ENCODE data around the gene SPC24. TPM values are rescaled to one million over a fixed set of nuclear protein-coding genes. Genes with fewer than 3 reads are reported as not detected.
"Not testable (repeated sequence)": the region's sequence is repeated elsewhere in the genome, so short reads cannot be mapped to it uniquely, and the experiment has no call there.

SPC24 gene
- total and polyA plus RNA-seq, 5 donors from 2014 or later = 0.41 to 3.2 (median 1.2) TPM

DNA sequence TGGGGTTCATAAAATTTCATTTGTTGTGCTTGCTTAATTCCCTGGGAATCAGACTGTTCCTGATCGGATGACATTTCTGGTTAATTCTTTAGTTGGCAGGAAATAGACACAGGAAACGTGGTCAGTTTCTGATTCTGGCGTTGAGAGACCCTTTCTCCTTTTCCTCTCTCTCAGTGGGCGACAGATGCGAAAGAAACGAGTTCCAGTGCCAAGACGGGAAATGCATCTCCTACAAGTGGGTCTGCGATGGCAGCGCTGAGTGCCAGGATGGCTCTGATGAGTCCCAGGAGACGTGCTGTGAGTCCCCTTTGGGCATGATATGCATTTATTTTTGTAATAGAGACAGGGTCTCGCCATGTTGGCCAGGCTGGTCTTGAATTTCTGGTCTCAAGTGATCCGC lies 55.5 kb downstream of the SPC24 start:
- H3K9me3 ChIP-seq (ENCODE audit: control insufficient read depth in 2 of 2, low read length in 2 of 2) = peaks cover 2 to 5% of the 10 kb centered on the region in 2 experiments
- peaks cover 13 to 26% (median 19%) of the 10 kb centered on the region in 4 donors for H3K4me1 Mint-ChIP-seq
- peak overlapping the region in 1 of 3 donors; percentile 71 for H3K27ac Mint-ChIP-seq
- ATAC-seq (ENCODE audit: low read depth in 2 of 2) = no peak
- peak overlapping the region in 1 of 4 donors; percentile 44 for H3K4me3 Mint-ChIP-seq
- no peaks in the 10 kb centered on the region for H3K27me3 ChIP-seq (ENCODE audit: control insufficient read depth, insufficient read depth, low read length)
- H3K36me3 ChIP-seq (ENCODE audit: control insufficient read depth, insufficient read depth, low read length) = peaks cover 12% of the 10 kb centered on the region
- DNase-seq = no peak
- no peaks in the 10 kb centered on the region for H3K27me3 Mint-ChIP-seq
- H3K9me3 Mint-ChIP-seq = peaks cover 0 to 7% (median 2%) of the 10 kb centered on the region in 7 donors
- no peak overlapping the region for H3K27ac ChIP-seq (ENCODE audit: insufficient read depth, low read length, poor library complexity, severe bottlenecking)
- H3K4me1 ChIP-seq (ENCODE audit: control insufficient read depth, insufficient read depth, low read length, poor library complexity, severe bottlenecking) = peaks cover 22% of the 10 kb centered on the region
- H3K36me3 Mint-ChIP-seq = peaks cover 12% of the 10 kb centered on the region
- H3K4me3 ChIP-seq (ENCODE audit: low read depth, low read length) = no peak overlapping the region

DNA sequence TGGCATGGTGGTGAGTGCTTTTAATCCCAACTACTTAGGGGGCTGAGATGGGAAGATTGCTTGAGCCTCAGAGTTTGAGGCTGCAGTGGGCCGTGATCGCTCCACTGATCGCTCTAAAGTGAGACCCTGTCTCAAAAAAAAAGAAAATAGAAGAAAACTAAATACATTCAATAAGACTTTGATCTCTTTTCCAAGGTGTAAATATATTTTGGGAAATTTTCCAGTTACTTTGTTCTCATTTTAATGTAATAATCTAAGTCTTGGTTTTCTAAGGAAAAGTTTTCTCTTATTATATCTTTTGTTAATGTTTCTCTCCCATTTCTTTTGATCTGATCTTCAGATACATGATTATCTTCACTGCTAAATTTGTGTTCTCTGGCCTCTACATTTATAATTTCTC lies 56.7 kb downstream of the SPC24 start:
- no peak for ATAC-seq (ENCODE audit: low read depth in 2 of 2)
- peaks cover 9% of the 10 kb centered on the region for H3K36me3 Mint-ChIP-seq
- no peak for DNase-seq
- Histone ChIP-seq H3K4me1 (ENCODE audit: control insufficient read depth, insufficient read depth, low read length, poor library complexity, severe bottlenecking) (peaks cover 31% of the 10 kb centered on the region), H3K36me3 (ENCODE audit: control insufficient read depth, insufficient read depth, low read length) (peaks cover 8% of the 10 kb centered on the region), H3K4me3 (ENCODE audit: low read depth, low read length) (no peak overlapping the region), H3K27ac (ENCODE audit: insufficient read depth, low read length, poor library complexity, severe bottlenecking) (no peak overlapping the region), H3K9me3 (ENCODE audit: control insufficient read depth in 2 of 2, low read length in 2 of 2) (peaks cover 2 to 5% of the 10 kb centered on the region in 2 experiments), H3K27me3 (ENCODE audit: control insufficient read depth, insufficient read depth, low read length) (no peaks in the 10 kb centered on the region)
- H3K27ac Mint-ChIP-seq = peak overlapping the region in 2 of 3 donors; percentile 18 to 31
- no peaks in the 10 kb centered on the region for H3K27me3 Mint-ChIP-seq
- H3K9me3 Mint-ChIP-seq = peaks cover 0 to 7% (median 2%) of the 10 kb centered on the region in 7 donors
- H3K4me1 Mint-ChIP-seq = peaks cover 17 to 36% (median 25%) of the 10 kb centered on the region in 4 donors
- H3K4me3 Mint-ChIP-seq = peak overlapping the region in 1 of 4 donors; percentile 30

DNA sequence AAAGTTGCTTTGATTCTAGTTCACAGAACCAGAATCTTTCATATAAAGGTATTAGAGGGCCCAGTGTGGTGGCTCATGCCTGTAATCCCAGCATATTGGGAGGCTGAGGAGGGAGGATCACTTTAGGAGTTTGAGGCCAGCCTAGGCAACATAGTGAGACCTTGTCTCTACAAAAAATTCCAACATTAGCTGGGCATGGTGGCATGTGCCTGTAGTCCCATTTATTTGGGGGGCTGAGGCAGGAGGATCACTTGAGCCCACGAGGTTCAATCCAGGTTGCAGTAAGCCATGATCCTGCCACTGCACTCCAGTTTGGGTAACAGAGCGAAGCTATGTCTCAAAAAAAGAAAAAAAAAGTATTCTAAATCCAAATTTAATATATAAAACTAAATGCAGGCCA lies 57.3 kb downstream of the SPC24 start:
- Mint-ChIP-seq H3K36me3 (peaks cover 6% of the 10 kb centered on the region), H3K4me3 (no peak overlapping the region), H3K9me3 (peaks cover 0 to 7% (median 2%) of the 10 kb centered on the region in 7 donors), H3K27ac (no peak overlapping the region), H3K4me1 (peaks cover 17 to 40% (median 26%) of the 10 kb centered on the region in 4 donors), H3K27me3 (no peaks in the 10 kb centered on the region)
- Histone ChIP-seq H3K27ac (ENCODE audit: insufficient read depth, low read length, poor library complexity, severe bottlenecking) (no peak overlapping the region), H3K27me3 (ENCODE audit: control insufficient read depth, insufficient read depth, low read length) (no peaks in the 10 kb centered on the region), H3K36me3 (ENCODE audit: control insufficient read depth, insufficient read depth, low read length) (peaks cover 8% of the 10 kb centered on the region), H3K4me3 (ENCODE audit: low read depth, low read length) (no peak overlapping the region), H3K4me1 (ENCODE audit: control insufficient read depth, insufficient read depth, low read length, poor library complexity, severe bottlenecking) (peaks cover 31% of the 10 kb centered on the region), H3K9me3 (ENCODE audit: control insufficient read depth in 2 of 2, low read length in 2 of 2) (peaks cover 2 to 5% of the 10 kb centered on the region in 2 experiments)
- ATAC-seq (ENCODE audit: low read depth in 2 of 2) (no peak), DNase-seq (no peak)

DNA sequence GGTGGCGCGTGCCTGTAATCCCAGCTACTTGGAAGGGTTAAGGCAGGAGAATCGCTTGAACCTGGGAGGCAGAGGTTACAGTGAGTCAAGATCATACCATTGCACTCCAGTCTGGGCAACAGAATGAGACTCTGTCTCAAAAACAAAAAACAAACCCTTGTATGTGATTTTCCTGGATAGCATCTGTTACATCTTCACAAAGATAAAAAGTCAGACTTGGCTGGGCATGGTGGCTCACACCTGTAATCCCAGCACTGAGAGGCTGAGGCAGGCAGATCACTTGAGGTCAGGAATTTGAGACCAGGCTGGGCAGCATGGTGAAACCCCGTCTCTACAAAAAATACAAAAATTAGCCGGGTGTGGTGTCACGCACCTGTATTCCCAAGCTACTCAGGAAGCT lies 58.2 kb downstream of the SPC24 start:
- Histone ChIP-seq H3K27ac (ENCODE audit: insufficient read depth, low read length, poor library complexity, severe bottlenecking) (peak overlapping the region; percentile 25), H3K4me1 (ENCODE audit: control insufficient read depth, insufficient read depth, low read length, poor library complexity, severe bottlenecking) (peaks cover 35% of the 10 kb centered on the region)
- H3K9me3 Mint-ChIP-seq; H3K9me3 ChIP-seq (ENCODE audit: control insufficient read depth in 2 of 2, low read length in 2 of 2); H3K27me3 Mint-ChIP-seq; ATAC-seq (ENCODE audit: low read depth in 2 of 2); H3K4me3 Mint-ChIP-seq; DNase-seq; H3K36me3 Mint-ChIP-seq; H3K36me3 ChIP-seq (ENCODE audit: control insufficient read depth, insufficient read depth, low read length); H3K4me3 ChIP-seq (ENCODE audit: low read depth, low read length); H3K27me3 ChIP-seq (ENCODE audit: control insufficient read depth, insufficient read depth, low read length): not testable (repeated sequence)
- peak overlapping the region in 2 of 3 donors; percentile 59 to 98 for H3K27ac Mint-ChIP-seq
- H3K4me1 Mint-ChIP-seq = peaks cover 17 to 50% (median 31%) of the 10 kb centered on the region in 4 donors

DNA sequence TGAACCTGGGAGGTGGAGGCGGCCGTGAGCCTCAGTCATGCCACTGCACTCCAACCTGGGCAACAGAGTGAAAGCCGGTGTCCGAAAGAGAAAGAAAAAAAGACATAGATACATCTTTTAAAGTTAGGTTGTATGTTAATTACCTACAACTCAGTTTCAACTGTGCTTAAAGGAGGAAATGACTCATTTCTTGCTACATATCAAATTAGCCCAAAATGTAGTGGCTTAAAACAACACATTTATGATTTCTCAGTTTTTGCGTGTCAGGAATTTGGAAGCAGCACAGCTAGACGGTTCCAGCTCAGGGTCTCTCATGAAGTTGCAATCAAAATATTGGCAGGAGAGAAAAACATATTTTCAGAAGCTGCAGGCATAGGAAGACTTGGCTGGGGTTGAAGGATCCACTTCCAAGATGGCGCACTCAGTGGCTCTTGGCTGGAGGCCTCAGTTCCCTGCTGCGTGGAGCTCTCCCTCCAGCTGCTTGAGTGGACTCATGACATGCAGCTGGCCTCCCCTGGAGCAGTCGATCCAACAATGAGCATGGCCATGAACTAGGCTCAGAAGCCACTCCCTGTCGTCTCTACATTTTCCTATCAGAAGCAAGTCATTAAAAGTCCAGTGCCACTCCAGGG lies 59.3 kb downstream of the SPC24 start:
- DNase-seq (peak; percentile 19 to 81 (median 53)), ATAC-seq (ENCODE audit: low read depth in 2 of 2) (peak; percentile 41 to 47)
- Mint-ChIP-seq H3K27me3 (no peaks in the 10 kb centered on the region), H3K27ac (peak overlapping the region; percentile 92 to 98 (median 97)), H3K4me3 (peak overlapping the region; percentile 80 to 92 (median 84)), H3K36me3 (peaks cover 6% of the 10 kb centered on the region), H3K4me1 (peaks cover 21 to 59% (median 37%) of the 10 kb centered on the region in 4 donors), H3K9me3 (peaks cover 0 to 7% (median 2%) of the 10 kb centered on the region in 7 donors)
- peak overlapping the region; percentile 73 for H3K4me3 ChIP-seq (ENCODE audit: low read depth, low read length)
- H3K36me3 ChIP-seq (ENCODE audit: control insufficient read depth, insufficient read depth, low read length) = peaks cover 3% of the 10 kb centered on the region
- no peaks in the 10 kb centered on the region for H3K27me3 ChIP-seq (ENCODE audit: control insufficient read depth, insufficient read depth, low read length)
- H3K9me3 ChIP-seq (ENCODE audit: control insufficient read depth in 2 of 2, low read length in 2 of 2) = peaks cover 2 to 5% of the 10 kb centered on the region in 2 experiments
- peak overlapping the region; percentile 99 for H3K27ac ChIP-seq (ENCODE audit: insufficient read depth, low read length, poor library complexity, severe bottlenecking)
- peaks cover 43% of the 10 kb centered on the region for H3K4me1 ChIP-seq (ENCODE audit: control insufficient read depth, insufficient read depth, low read length, poor library complexity, severe bottlenecking)

Other genes starting within 250 kb of the SPC24 start
- 22.0 TPM for gene YIPF2, start 227.1 kb downstream of the SPC24 start, total RNA-seq
- gene YIPF2, start 227.1 kb downstream of the SPC24 start, polyA plus RNA-seq = 10 to 100 TPM; 10.7 to 13.1 (median 12.6) TPM
- gene TIMM29, start 227.0 kb downstream of the SPC24 start, total RNA-seq = 21.8 TPM
- gene TIMM29, start 227.0 kb downstream of the SPC24 start, polyA plus RNA-seq = 10 to 100 TPM; 30.7 to 38.3 (median 33.8) TPM
- gene SMARCA4, start 194.8 kb downstream of the SPC24 start, total RNA-seq = 79.5 TPM
- gene SMARCA4, start 194.8 kb downstream of the SPC24 start, polyA plus RNA-seq = 1 to 10 TPM; 6.3 to 8.7 (median 7.2) TPM
- gene LDLR, start 66.3 kb downstream of the SPC24 start, total RNA-seq = 108 TPM
- 10 to 100 TPM in 2 of 4 donors, 1 to 10 TPM in 2; 5.1 to 12.7 (median 10.2) TPM for gene LDLR, start 66.3 kb downstream of the SPC24 start, polyA plus RNA-seq
- gene KANK2, start 41.8 kb upstream of the SPC24 start, total RNA-seq = 0.74 TPM
- gene KANK2, start 41.8 kb upstream of the SPC24 start, polyA plus RNA-seq = under 1 TPM in 3 of 4 donors, not detected in 1; 0.16 to 0.52 (median 0.29) TPM
- gene ANGPTL8, start 83.8 kb upstream of the SPC24 start, total RNA-seq = not detected
- not detected for gene ANGPTL8, start 83.8 kb upstream of the SPC24 start, polyA plus RNA-seq
- gene DOCK6, start 106.7 kb upstream of the SPC24 start, total RNA-seq = 2.8 TPM
- 1 to 10 TPM in 1 of 4 donors, under 1 TPM in 2, not detected in 1; 0.07 to 1.1 (median 0.12) TPM for gene DOCK6, start 106.7 kb upstream of the SPC24 start, polyA plus RNA-seq
- gene TSPAN16, start 140.4 kb upstream of the SPC24 start, total RNA-seq = not detected
- not detected for gene TSPAN16, start 140.4 kb upstream of the SPC24 start, polyA plus RNA-seq
- gene RAB3D, start 183.9 kb upstream of the SPC24 start, total RNA-seq = 13.4 TPM
- gene RAB3D, start 183.9 kb upstream of the SPC24 start, polyA plus RNA-seq = 1 to 10 TPM; 5.1 to 7.6 (median 6.0) TPM
- 24.0 TPM for gene TMEM205, start 190.5 kb upstream of the SPC24 start, total RNA-seq
- 10 to 100 TPM; 69.0 to 88.3 (median 73.8) TPM for gene TMEM205, start 190.5 kb upstream of the SPC24 start, polyA plus RNA-seq
- gene CCDC159, start 190.7 kb upstream of the SPC24 start, total RNA-seq = 66.5 TPM
- gene CCDC159, start 190.7 kb upstream of the SPC24 start, polyA plus RNA-seq = 10 to 100 TPM; 18.7 to 23.1 (median 21.7) TPM
- 10.4 TPM for gene PLPPR2, start 199.7 kb upstream of the SPC24 start, total RNA-seq
- gene PLPPR2, start 199.7 kb upstream of the SPC24 start, polyA plus RNA-seq = 1 to 10 TPM in 3 of 4 donors, under 1 TPM in 1; 0.86 to 2.4 (median 2.1) TPM
- 3.0 TPM for gene SWSAP1, start 218.9 kb upstream of the SPC24 start, total RNA-seq
- 1 to 10 TPM; 5.6 to 8.4 (median 7.0) TPM for gene SWSAP1, start 218.9 kb upstream of the SPC24 start, polyA plus RNA-seq
- 10.3 TPM for gene EPOR, start 228.5 kb upstream of the SPC24 start, total RNA-seq
- gene EPOR, start 228.5 kb upstream of the SPC24 start, polyA plus RNA-seq = 1 to 10 TPM; 7.3 to 9.2 (median 8.9) TPM